GM23338 (cell line): ENCODE measurements around the gene HCFC2. TPM values are rescaled to one million over a fixed set of nuclear protein-coding genes. Genes with fewer than 3 reads are reported as not detected.

Source experiments
- ATAC-seq: fragments of 200-7000 bp; cut with Tn5 transposase; 3 replicates; pipeline ENCODE4 v1.9.1; 2020
- DNase-seq: peaks from one replicate; pipeline ENCODE4 v3.0.0-alpha.2; 2015; ENCODE audit warnings: low spot score
- H2AFZ ChIP-seq: fragments of 200-600 bp; sonication (generic); 2 replicates; pipeline ENCODE4 v1.8.0; 2016; ENCODE audit warnings: antibody characterized with exemption, mild to moderate bottlenecking, moderate library complexity
- H3F3A ChIP-seq: fragments of 200-600 bp; sonication (generic); replicated peaks from 2 replicates; pipeline ENCODE4 v1.8.0; 2017; ENCODE audit warnings: antibody characterized with exemption, mixed run types, low read depth
- H3K27ac ChIP-seq: fragments of 200-600 bp; sonication (generic); 2 replicates; pipeline ENCODE4 v1.6.1; 2016; ENCODE audit warnings: low read depth
- H3K27me3 ChIP-seq: fragments of 200-600 bp; sonication (generic); 2 replicates; pipeline ENCODE4 v1.8.0; 2016; ENCODE audit warnings: mild to moderate bottlenecking, mixed run types, moderate library complexity; ENCODE audit not compliant: insufficient read depth
- H3K36me3 ChIP-seq: fragments of 200-600 bp; sonication (generic); 2 replicates; pipeline ENCODE4 v1.8.0; 2016; ENCODE audit warnings: mild to moderate bottlenecking; ENCODE audit not compliant: insufficient read depth
- H3K4me1 ChIP-seq: fragments of 200-600 bp; sonication (generic); 2 replicates; pipeline ENCODE4 v1.8.0; 2016; ENCODE audit warnings: mild to moderate bottlenecking, moderate library complexity; ENCODE audit not compliant: insufficient read depth
- H3K4me2 ChIP-seq: fragments of 200-600 bp; sonication (generic); 2 replicates; pipeline ENCODE4 v1.7.1; 2017; ENCODE audit warnings: mixed run types
- H3K4me3 ChIP-seq: fragments of 200-600 bp; sonication (generic); 2 replicates; pipeline ENCODE4 v1.6.1; 2016; ENCODE audit warnings: mixed run types
- H3K79me2 ChIP-seq: fragments of 200-600 bp; sonication (generic); replicated peaks from 2 replicates; pipeline ENCODE4 v1.8.0; 2017; ENCODE audit warnings: mild to moderate bottlenecking; ENCODE audit not compliant: insufficient read depth
- H3K9me2 ChIP-seq: fragments of 200-600 bp; sonication (generic); 2 replicates; pipeline ENCODE4 v1.8.0; 2017; ENCODE audit not compliant: insufficient read depth
- H4K20me1 ChIP-seq: fragments of 200-600 bp; sonication (generic); replicated peaks from 2 replicates; pipeline ENCODE4 v1.8.0; 2017; ENCODE audit warnings: mild to moderate bottlenecking; ENCODE audit not compliant: insufficient read depth
- H3K27ac Mint-ChIP-seq: 2 replicates; pipeline ENCODE4 v1.8.0; 2020; ENCODE audit warnings: inconsistent platforms, mild to moderate bottlenecking, moderate library complexity, mixed read lengths
- H3K27me3 Mint-ChIP-seq: 3 replicates; pipeline ENCODE4 v1.8.0; 2022; ENCODE audit warnings: low read depth, mild to moderate bottlenecking, moderate library complexity, mixed read lengths, inconsistent platforms; ENCODE audit not compliant: insufficient read depth, poor library complexity
- H3K36me3 Mint-ChIP-seq: 3 replicates; pipeline ENCODE4 v1.8.0; 2021; ENCODE audit warnings: low read depth, mild to moderate bottlenecking, inconsistent platforms, moderate library complexity, mixed read lengths
- H3K4me1 Mint-ChIP-seq: 3 replicates; pipeline ENCODE4 v1.8.0; 2020; ENCODE audit warnings: mild to moderate bottlenecking, inconsistent platforms, mixed read lengths
- H3K4me3 Mint-ChIP-seq: 3 replicates; pipeline ENCODE4 v1.8.0; 2021; ENCODE audit warnings: moderate library complexity, mild to moderate bottlenecking, inconsistent platforms, mixed read lengths
- H3K9me3 Mint-ChIP-seq: 3 replicates; pipeline ENCODE4 v1.8.0; 2020; ENCODE audit warnings: moderate library complexity, mild to moderate bottlenecking, inconsistent platforms, mixed read lengths
- CREB1 ChIP-seq: fragments of 250-450 bp; sonication (Bioruptor Pico); IDR thresholded peaks from 2 replicates; pipeline ENCODE4 v1.5.0; 2020; ENCODE audit warnings: low read depth, mild to moderate bottlenecking, moderate library complexity
- EZH2 ChIP-seq: fragments of 200-600 bp; sonication (generic); IDR thresholded peaks from one replicate; pipeline ENCODE4 v1.8.0; 2017; ENCODE audit warnings: antibody characterized with exemption, mild to moderate bottlenecking, low read depth; ENCODE audit not compliant: unreplicated experiment
- EZH2phosphoT487 ChIP-seq: fragments of 200-600 bp; sonication (generic); IDR thresholded peaks from one replicate; pipeline ENCODE4 v1.8.1; 2018; ENCODE audit warnings: antibody characterized with exemption; ENCODE audit not compliant: unreplicated experiment
- JUNB ChIP-seq: IDR thresholded peaks from one replicate; pipeline ENCODE4 v1.6.1; 2016; ENCODE audit warnings: antibody characterized with exemption; ENCODE audit not compliant: unreplicated experiment
- NANOG ChIP-seq: IDR thresholded peaks from 2 replicates; pipeline ENCODE4 v1.6.1; 2016; ENCODE audit warnings: antibody characterized with exemption, borderline replicate concordance
- POLR2AphosphoS5 ChIP-seq: IDR thresholded peaks from 2 replicates; pipeline ENCODE4 v1.6.1; 2016; ENCODE audit warnings: antibody characterized with exemption, low read depth
- STAT1 ChIP-seq: IDR thresholded peaks from one replicate; pipeline ENCODE4 v1.6.1; 2016; ENCODE audit warnings: antibody characterized with exemption; ENCODE audit not compliant: unreplicated experiment
- ZNF114 ChIP-seq: fragments of 250-450 bp; sonication (Bioruptor Pico); IDR thresholded peaks from 2 replicates; pipeline ENCODE4 v1.5.0; 2020; ENCODE audit warnings: mild to moderate bottlenecking, moderate library complexity
- ZNF331 ChIP-seq: fragments of 250-450 bp; sonication (Bioruptor Pico); IDR thresholded peaks from 2 replicates; pipeline ENCODE4 v1.5.0; 2020; ENCODE audit warnings: low read depth, mild to moderate bottlenecking, moderate library complexity
- polyA plus RNA-seq: library from polyadenylated mRNA; unstranded; fragments of >200 nt; fragmentation: Nextera tagmentation; extraction: Ambion mirVana; gene quantifications from 2 replicates; pipeline ENCODE4 v1.2.1, GENCODE V29; 2016
- total RNA-seq: library from RNA; depleted of rRNA; stranded (reverse); fragments of >200 nt; shearing (Covaris generic); gene quantifications from 2 replicates; pipeline ENCODE4 v1.2.3, GENCODE V29; 2014
- TF ChIP-seq, protein P1 (sequence below): IDR thresholded peaks from one replicate; pipeline ENCODE4 v1.6.1; 2018; ENCODE audit warnings: antibody characterized with exemption; ENCODE audit not compliant: unreplicated experiment
- TF ChIP-seq, protein P2 (sequence below), 2 experiments: fragments of 200-600 bp in 1 of 2; sonication (generic) in 1 of 2; conservative IDR thresholded peaks; 2 replicates each; pipeline versions ENCODE4 v1.5.1 to v1.6.1; 2016 to 2017; ENCODE audit warnings: antibody characterized with exemption in 2 of 2, low read depth in 2 of 2, mild to moderate bottlenecking in 2 of 2, moderate library complexity in 1 of 2
- TF ChIP-seq, protein P3 (sequence below): fragments of 250-450 bp; sonication (Bioruptor Pico); IDR thresholded peaks from 2 replicates; pipeline ENCODE4 v1.5.0; 2020; ENCODE audit warnings: mild to moderate bottlenecking, moderate library complexity
- TF ChIP-seq, protein P4 (sequence below): IDR thresholded peaks from 2 replicates; pipeline ENCODE4 v1.6.1; 2016; ENCODE audit warnings: antibody characterized with exemption

HCFC2 gene
- total and polyA plus RNA-seq, 2 experiments from 2014 or later, result 1.9 to 2.5 TPM

DNA sequence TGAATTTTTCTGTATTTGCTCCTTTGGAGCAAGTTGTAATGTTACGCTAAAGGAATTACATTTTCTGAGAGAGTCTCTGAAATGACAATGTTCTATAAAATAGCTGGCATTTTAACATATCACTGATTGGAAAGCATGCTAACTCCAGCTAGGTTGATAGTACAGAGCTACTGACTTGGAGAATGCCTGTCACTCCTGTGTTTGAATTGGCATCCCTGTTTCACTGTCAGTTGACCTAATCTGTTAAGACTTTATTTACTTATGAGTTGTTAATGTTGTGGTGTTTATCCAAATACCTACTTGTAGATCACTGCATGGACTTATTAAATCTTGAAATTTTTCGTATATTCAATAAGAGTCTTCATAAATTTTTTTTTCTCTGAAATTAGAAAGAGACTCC, 33.6 kb downstream of the HCFC2 start (continued):
- TF ChIP-seq STAT1 (no peak), POLR2AphosphoS5 (no peak), JUNB (no peak), EZH2 (no peak), NANOG (no peak)

DNA sequence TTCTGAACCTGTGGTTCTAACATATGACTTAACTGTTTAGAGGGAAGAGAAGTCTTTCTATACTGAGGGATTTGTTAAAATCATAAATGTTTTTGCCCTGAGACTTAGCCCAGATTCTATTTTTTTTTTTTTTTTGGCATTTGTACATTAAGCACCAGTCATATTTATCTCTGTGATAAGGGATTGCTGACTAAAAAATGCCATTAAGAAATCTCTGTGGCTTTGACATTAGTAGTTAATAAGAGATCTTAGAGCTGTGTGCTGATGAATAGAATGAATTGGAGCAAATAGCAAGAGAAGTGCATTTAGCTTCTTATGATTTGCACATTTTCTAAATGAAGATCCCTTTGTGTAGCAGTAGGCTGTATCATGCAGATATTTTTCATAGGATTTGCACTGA, 41.1 kb downstream of the HCFC2 start:
- Mint-ChIP-seq H3K36me3 (no peaks in the 10 kb centered on the region), H3K9me3 (no peaks in the 10 kb centered on the region), H3K27me3 (no peaks in the 10 kb centered on the region), H3K27ac (no peak overlapping the region), H3K4me3 (no peak overlapping the region), H3K4me1 (peaks cover 16% of the 10 kb centered on the region)
- ATAC-seq (no peak), DNase-seq (no peak)
- Histone ChIP-seq H3K4me3 (no peak overlapping the region), H3K9me2 (no peaks in the 10 kb centered on the region), H3K79me2 (no peaks in the 10 kb centered on the region), H3K27me3 (no peaks in the 10 kb centered on the region), H3K4me1 (peaks cover 18% of the 10 kb centered on the region), H3K4me2 (no peak overlapping the region), H3F3A (no peaks in the 10 kb centered on the region), H4K20me1 (no peaks in the 10 kb centered on the region), H2AFZ (no peak overlapping the region), H3K36me3 (no peaks in the 10 kb centered on the region), H3K27ac (no peak overlapping the region)
- no peak for TF ChIP-seq ZNF114 (CRISPR knock-in tag)
- TF ChIP-seq, protein P1, sequence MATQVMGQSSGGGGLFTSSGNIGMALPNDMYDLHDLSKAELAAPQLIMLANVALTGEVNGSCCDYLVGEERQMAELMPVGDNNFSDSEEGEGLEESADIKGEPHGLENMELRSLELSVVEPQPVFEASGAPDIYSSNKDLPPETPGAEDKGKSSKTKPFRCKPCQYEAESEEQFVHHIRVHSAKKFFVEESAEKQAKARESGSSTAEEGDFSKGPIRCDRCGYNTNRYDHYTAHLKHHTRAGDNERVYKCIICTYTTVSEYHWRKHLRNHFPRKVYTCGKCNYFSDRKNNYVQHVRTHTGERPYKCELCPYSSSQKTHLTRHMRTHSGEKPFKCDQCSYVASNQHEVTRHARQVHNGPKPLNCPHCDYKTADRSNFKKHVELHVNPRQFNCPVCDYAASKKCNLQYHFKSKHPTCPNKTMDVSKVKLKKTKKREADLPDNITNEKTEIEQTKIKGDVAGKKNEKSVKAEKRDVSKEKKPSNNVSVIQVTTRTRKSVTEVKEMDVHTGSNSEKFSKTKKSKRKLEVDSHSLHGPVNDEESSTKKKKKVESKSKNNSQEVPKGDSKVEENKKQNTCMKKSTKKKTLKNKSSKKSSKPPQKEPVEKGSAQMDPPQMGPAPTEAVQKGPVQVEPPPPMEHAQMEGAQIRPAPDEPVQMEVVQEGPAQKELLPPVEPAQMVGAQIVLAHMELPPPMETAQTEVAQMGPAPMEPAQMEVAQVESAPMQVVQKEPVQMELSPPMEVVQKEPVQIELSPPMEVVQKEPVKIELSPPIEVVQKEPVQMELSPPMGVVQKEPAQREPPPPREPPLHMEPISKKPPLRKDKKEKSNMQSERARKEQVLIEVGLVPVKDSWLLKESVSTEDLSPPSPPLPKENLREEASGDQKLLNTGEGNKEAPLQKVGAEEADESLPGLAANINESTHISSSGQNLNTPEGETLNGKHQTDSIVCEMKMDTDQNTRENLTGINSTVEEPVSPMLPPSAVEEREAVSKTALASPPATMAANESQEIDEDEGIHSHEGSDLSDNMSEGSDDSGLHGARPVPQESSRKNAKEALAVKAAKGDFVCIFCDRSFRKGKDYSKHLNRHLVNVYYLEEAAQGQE, result no peak
- TF ChIP-seq EZH2phosphoT487, result no peak
- TF ChIP-seq JUNB, result no peak
- no peak for TF ChIP-seq EZH2
- no peak for TF ChIP-seq CREB1 (CRISPR knock-in tag)
- TF ChIP-seq POLR2AphosphoS5, result no peak
- TF ChIP-seq, protein P2, sequence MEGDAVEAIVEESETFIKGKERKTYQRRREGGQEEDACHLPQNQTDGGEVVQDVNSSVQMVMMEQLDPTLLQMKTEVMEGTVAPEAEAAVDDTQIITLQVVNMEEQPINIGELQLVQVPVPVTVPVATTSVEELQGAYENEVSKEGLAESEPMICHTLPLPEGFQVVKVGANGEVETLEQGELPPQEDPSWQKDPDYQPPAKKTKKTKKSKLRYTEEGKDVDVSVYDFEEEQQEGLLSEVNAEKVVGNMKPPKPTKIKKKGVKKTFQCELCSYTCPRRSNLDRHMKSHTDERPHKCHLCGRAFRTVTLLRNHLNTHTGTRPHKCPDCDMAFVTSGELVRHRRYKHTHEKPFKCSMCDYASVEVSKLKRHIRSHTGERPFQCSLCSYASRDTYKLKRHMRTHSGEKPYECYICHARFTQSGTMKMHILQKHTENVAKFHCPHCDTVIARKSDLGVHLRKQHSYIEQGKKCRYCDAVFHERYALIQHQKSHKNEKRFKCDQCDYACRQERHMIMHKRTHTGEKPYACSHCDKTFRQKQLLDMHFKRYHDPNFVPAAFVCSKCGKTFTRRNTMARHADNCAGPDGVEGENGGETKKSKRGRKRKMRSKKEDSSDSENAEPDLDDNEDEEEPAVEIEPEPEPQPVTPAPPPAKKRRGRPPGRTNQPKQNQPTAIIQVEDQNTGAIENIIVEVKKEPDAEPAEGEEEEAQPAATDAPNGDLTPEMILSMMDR (conservative IDR thresholded peaks at IDR 0.05; ENCODE audit: low read depth in 2 of 2), result no peak
- no peak for TF ChIP-seq ZNF331 (CRISPR knock-in tag)
- no peak for TF ChIP-seq NANOG
- no peak for TF ChIP-seq STAT1
- TF ChIP-seq, protein P3, sequence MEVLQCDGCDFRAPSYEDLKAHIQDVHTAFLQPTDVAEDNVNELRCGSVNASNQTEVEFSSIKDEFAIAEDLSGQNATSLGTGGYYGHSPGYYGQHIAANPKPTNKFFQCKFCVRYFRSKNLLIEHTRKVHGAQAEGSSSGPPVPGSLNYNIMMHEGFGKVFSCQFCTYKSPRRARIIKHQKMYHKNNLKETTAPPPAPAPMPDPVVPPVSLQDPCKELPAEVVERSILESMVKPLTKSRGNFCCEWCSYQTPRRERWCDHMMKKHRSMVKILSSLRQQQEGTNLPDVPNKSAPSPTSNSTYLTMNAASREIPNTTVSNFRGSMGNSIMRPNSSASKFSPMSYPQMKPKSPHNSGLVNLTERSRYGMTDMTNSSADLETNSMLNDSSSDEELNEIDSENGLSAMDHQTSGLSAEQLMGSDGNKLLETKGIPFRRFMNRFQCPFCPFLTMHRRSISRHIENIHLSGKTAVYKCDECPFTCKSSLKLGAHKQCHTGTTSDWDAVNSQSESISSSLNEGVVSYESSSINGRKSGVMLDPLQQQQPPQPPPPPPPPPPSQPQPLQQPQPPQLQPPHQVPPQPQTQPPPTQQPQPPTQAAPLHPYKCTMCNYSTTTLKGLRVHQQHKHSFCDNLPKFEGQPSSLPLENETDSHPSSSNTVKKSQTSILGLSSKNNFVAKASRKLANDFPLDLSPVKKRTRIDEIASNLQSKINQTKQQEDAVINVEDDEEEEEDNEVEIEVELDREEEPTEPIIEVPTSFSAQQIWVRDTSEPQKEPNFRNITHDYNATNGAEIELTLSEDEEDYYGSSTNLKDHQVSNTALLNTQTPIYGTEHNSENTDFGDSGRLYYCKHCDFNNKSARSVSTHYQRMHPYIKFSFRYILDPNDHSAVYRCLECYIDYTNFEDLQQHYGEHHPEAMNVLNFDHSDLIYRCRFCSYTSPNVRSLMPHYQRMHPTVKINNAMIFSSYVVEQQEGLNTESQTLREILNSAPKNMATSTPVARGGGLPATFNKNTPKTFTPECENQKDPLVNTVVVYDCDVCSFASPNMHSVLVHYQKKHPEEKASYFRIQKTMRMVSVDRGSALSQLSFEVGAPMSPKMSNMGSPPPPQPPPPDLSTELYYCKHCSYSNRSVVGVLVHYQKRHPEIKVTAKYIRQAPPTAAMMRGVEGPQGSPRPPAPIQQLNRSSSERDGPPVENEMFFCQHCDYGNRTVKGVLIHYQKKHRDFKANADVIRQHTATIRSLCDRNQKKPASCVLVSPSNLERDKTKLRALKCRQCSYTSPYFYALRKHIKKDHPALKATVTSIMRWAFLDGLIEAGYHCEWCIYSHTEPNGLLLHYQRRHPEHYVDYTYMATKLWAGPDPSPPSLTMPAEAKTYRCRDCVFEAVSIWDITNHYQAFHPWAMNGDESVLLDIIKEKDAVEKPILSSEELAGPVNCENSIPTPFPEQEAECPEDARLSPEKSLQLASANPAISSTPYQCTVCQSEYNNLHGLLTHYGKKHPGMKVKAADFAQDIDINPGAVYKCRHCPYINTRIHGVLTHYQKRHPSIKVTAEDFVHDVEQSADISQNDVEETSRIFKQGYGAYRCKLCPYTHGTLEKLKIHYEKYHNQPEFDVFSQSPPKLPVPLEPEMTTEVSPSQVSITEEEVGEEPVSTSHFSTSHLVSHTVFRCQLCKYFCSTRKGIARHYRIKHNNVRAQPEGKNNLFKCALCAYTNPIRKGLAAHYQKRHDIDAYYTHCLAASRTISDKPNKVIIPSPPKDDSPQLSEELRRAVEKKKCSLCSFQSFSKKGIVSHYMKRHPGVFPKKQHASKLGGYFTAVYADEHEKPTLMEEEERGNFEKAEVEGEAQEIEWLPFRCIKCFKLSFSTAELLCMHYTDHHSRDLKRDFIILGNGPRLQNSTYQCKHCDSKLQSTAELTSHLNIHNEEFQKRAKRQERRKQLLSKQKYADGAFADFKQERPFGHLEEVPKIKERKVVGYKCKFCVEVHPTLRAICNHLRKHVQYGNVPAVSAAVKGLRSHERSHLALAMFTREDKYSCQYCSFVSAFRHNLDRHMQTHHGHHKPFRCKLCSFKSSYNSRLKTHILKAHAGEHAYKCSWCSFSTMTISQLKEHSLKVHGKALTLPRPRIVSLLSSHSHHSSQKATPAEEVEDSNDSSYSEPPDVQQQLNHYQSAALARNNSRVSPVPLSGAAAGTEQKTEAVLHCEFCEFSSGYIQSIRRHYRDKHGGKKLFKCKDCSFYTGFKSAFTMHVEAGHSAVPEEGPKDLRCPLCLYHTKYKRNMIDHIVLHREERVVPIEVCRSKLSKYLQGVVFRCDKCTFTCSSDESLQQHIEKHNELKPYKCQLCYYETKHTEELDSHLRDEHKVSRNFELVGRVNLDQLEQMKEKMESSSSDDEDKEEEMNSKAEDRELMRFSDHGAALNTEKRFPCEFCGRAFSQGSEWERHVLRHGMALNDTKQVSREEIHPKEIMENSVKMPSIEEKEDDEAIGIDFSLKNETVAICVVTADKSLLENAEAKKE (CRISPR knock-in tag), result no peak
- TF ChIP-seq, protein P4, sequence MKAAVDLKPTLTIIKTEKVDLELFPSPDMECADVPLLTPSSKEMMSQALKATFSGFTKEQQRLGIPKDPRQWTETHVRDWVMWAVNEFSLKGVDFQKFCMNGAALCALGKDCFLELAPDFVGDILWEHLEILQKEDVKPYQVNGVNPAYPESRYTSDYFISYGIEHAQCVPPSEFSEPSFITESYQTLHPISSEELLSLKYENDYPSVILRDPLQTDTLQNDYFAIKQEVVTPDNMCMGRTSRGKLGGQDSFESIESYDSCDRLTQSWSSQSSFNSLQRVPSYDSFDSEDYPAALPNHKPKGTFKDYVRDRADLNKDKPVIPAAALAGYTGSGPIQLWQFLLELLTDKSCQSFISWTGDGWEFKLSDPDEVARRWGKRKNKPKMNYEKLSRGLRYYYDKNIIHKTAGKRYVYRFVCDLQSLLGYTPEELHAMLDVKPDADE, result no peak
